Effector memory CD4-positive, alpha-beta T cell (primary cell): ENCODE data around the gene KRT71.

ENCODE experiments used
- DNase-seq, 3 donors: peaks; one replicate each; pipeline ENCODE4 v3.0.0-alpha.2; 2020
- H3K27ac ChIP-seq: 2 replicates; pipeline ENCODE4 v1.7.0; 2013; ENCODE audit warnings: mild to moderate bottlenecking, low read length, moderate library complexity; ENCODE audit not compliant: insufficient read depth, poor library complexity, severe bottlenecking
- H3K27me3 ChIP-seq: replicated peaks from 2 replicates; pipeline ENCODE4 v1.7.0; 2013; ENCODE audit warnings: mild to moderate bottlenecking, low read length; ENCODE audit not compliant: insufficient read depth, control insufficient read depth, poor library complexity, severe bottlenecking
- H3K36me3 ChIP-seq: 2 replicates; pipeline ENCODE4 v1.7.0; 2013; ENCODE audit warnings: mild to moderate bottlenecking, low read length, moderate library complexity; ENCODE audit not compliant: control insufficient read depth, insufficient read depth
- H3K4me1 ChIP-seq: 2 replicates; pipeline ENCODE4 v1.7.0; 2013; ENCODE audit warnings: low read length, mild to moderate bottlenecking; ENCODE audit not compliant: control insufficient read depth, insufficient read depth, poor library complexity, severe bottlenecking
- H3K4me3 ChIP-seq: 2 replicates; pipeline ENCODE4 v1.7.0; 2013; ENCODE audit warnings: low read length, low read depth, mild to moderate bottlenecking; ENCODE audit not compliant: insufficient read depth, poor library complexity, severe bottlenecking
- H3K9me3 ChIP-seq: 2 replicates; pipeline ENCODE4 v1.7.0; 2013; ENCODE audit warnings: mild to moderate bottlenecking, low read length, moderate library complexity; ENCODE audit not compliant: control insufficient read depth

Gene KRT71

DNA sequence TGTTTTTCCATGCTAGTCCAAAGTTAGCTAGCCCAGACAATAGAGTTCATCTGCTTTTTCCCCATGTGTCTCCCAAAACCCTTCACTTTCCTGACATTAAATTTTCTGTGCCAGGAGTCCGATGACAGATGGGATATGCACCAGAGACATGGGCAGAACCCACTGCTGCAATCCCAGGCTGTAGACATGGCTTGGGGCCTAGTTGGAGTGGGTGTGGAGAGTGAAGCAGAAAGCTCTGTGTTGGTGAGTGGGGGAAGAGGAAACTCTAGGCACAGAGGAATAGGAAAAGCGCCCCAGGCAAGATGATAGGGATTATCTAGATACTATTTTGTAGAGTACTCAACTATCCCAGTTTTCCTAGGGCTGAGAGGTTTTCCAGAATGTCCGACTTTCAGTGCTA lies 25.5 kb upstream of the KRT71 start:
- Histone ChIP-seq H3K4me1 (no peaks in the 10 kb centered on the region), H3K9me3 (no peaks in the 10 kb centered on the region), H3K27me3 (no peaks in the 10 kb centered on the region), H3K4me3 (no peak overlapping the region), H3K27ac (no peak overlapping the region), H3K36me3 (no peaks in the 10 kb centered on the region)
- DNase-seq, result no peak

DNA sequence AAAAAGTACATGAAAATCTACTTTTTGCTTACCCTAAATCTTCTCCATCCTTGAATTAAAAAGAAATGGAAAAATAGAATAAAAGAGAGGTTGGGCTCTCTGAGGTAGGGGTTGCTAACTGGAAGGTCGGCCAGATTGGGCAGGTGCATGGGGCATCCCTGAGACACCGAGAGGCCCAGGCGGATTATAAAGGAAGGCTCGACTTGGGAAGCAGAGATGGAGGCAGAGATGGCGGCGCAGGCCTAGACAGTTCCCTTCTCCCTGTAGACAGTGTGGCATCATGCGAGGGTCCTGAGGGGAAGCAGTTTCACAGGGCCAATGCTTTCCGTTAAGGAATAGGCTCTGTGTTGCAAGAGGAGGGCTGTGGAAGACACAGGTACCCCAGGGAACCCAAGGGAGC lies 24.4 kb upstream of the KRT71 start:
- Histone ChIP-seq H3K27me3 (no peaks in the 10 kb centered on the region), H3K4me3 (no peak overlapping the region), H3K36me3 (no peaks in the 10 kb centered on the region), H3K9me3 (no peaks in the 10 kb centered on the region), H3K4me1 (no peaks in the 10 kb centered on the region), H3K27ac (no peak overlapping the region)
- no peak for DNase-seq

DNA sequence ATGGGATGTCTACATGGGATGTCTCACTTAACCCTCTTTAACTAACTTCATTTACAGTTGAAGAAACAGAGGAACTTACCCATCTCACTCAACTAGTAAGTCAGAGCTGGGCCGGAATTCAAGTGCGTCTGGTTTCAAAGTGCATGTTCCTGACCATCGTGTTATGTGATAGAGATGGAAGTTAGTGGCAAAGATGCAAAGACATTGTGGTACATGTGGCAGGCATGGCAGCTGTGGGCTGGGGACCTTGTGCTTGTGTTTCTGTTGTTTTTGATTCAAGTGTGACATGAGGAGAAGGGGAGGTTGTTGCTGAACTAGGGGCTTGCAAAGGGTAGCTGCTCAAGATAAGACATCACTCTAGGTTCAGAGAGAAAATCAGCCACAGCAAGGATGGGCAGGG lies 23.0 kb upstream of the KRT71 start:
- H3K27me3 ChIP-seq, result no peaks in the 10 kb centered on the region
- no peak for DNase-seq

DNA sequence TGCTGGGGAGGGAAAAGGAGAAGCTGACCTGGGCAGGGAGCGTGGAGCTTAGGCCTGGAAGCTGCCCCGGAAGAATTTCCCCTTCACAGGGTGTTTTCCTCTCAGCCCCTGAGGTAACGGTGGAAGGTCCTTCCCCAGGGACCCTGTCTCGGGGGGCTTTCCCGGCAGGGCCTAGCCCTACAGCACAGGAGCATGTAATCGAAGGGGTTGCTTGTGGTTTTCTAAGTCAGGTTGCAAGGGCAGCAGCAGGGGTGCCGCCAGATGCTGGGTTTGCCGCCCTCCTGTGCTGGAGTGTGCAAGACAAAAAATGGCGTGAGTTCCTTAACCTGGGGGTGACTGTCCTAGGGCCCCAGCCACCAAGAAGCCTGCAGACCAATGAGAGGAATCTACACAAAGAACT lies 22.3 kb upstream of the KRT71 start:
- Histone ChIP-seq H3K9me3 (no peaks in the 10 kb centered on the region), H3K27me3 (no peaks in the 10 kb centered on the region), H3K27ac (no peak overlapping the region), H3K4me1 (no peaks in the 10 kb centered on the region), H3K4me3 (no peak overlapping the region), H3K36me3 (no peaks in the 10 kb centered on the region)
- no peak for DNase-seq

More for the DNA sequence above, 23.0 kb upstream of the KRT71 start:
- H3K9me3 ChIP-seq, result no peaks in the 10 kb centered on the region
- no peaks in the 10 kb centered on the region for H3K36me3 ChIP-seq
- H3K27ac ChIP-seq, result no peak overlapping the region
- no peak overlapping the region for H3K4me3 ChIP-seq
- H3K4me1 ChIP-seq, result no peaks in the 10 kb centered on the region

DNA sequence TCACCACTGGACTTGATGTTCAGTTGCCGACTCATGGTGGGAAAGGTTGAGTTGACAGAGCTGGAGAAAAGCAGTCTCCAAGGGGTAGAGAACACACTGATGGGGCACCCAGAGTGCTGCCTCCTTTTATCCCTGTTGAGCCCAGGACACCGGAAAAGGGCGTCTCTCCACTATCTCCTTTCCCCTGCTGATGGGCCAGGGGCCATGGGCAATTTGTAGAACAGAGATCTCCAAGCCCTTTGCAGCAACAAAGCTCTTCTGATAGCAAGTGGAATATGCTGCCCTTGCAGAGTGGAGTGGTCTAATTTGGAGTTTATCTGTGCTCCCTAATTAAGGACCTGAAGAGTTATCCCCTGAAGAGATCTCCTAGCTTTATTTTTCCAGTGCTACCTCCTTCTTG lies 20.8 kb upstream of the KRT71 start, which contains the start of gene KRT74:
TSS of gene KRT74 (minus strand) at position 101 of the 400 bp plus-strand sequence. CDS start at position 35, 66 bp downstream.
- Histone ChIP-seq H3K4me1 (no peaks in the 10 kb centered on the region), H3K4me3 (no peak within 1 kb of the TSS), H3K36me3 (no peaks in the 10 kb centered on the region), H3K9me3 (no peaks in the 10 kb centered on the region), H3K27me3 (no peaks in the 10 kb centered on the region), H3K27ac (no peak within 1 kb of the TSS)
- DNase-seq, result no peak

DNA sequence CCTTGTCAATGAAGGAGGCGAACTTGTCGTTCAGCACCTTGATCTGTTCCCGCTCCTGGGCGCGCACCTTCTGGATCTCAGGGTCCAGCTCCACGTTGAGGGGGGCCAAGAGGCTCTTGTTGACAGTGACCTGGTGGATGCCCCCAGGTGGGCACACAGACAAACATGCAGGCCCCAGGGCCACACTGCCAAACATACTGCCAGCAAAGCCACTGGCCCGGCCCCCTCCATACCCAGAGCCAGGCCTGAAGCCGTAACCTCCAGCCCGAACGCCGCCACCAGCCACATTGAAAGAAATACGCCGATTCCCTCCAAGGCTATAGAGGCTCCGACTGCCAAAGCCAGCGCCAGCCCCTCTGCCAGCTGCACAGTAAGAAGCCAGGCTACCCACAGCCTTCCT lies 20.4 kb upstream of the KRT71 start:
- Histone ChIP-seq H3K4me1 (no peaks in the 10 kb centered on the region), H3K36me3 (no peaks in the 10 kb centered on the region), H3K9me3 (no peaks in the 10 kb centered on the region), H3K27ac (no peak overlapping the region), H3K4me3 (no peak overlapping the region), H3K27me3 (no peaks in the 10 kb centered on the region)
- DNase-seq, result no peak

DNA sequence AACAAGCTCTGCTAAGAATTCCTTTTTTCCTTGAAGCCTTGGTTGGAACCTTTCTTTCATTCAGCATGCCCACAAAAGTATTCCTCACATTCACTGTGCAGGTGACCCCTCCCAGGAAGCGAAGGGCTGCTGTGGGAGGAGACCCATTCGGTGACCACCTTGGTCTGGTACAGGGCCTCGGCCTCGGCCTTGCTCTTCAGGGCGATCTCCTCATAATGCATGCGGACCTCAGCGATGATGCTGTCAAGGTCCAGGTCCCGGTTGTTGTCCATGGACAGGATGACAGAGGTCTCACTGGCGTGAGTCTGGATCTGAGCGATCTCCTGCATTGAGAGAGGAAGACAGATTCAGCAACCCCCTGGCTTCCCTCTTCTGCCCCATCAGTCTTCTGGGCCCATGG lies 17.6 kb upstream of the KRT71 start:
- no peaks in the 10 kb centered on the region for H3K4me1 ChIP-seq
- no peak for DNase-seq
- H3K9me3 ChIP-seq, result no peaks in the 10 kb centered on the region
- H3K27ac ChIP-seq, result no peak overlapping the region
- no peak overlapping the region for H3K4me3 ChIP-seq
- no peaks in the 10 kb centered on the region for H3K36me3 ChIP-seq
- H3K27me3 ChIP-seq, result no peaks in the 10 kb centered on the region

DNA sequence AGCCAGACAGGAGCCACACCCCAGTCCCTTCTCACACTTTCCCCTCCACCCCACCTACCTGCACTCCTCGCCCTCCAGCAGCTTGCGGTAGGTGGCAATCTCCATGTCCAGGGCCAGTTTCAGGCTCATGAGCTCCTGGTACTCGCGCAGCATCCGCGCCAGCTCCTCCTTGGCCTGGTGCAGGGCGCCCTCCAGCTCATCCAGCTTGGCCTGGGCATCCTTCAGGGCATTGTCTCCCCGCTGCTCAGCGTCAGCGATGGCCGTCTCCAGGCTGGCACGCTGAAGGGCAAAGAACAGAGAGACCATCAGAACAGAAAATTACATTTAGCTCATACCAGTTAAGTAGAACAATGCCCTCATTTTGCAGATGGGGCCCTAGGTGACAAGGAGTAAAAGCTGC lies 15.2 kb upstream of the KRT71 start:
- no peak for DNase-seq
- Histone ChIP-seq H3K9me3 (no peaks in the 10 kb centered on the region), H3K4me3 (no peak overlapping the region), H3K36me3 (no peaks in the 10 kb centered on the region), H3K27me3 (no peaks in the 10 kb centered on the region), H3K27ac (no peak overlapping the region), H3K4me1 (no peaks in the 10 kb centered on the region)

DNA sequence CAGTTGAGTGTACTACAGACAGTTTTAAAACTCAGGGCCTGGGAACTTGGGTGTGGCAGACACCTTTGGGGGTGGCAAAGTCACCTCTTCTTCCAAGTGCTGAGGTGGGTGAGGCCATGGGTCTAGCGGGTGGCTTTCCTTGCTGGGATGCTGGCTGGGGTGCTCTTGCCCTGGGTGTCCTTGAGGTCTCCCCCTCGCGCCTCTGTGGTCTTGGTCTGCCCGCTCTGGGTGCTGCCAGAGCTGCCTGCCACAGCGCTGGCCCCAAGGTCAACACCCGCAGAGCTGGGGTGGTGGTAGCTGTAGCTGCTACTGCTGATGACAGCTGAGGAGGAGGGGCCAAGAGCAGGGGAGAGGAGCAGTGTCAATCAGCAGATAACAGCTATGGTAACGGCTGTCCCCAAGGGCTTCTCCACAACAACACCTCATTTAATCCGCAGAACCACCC lies 13.9 kb upstream of the KRT71 start:
- Histone ChIP-seq H3K27me3 (no peaks in the 10 kb centered on the region), H3K36me3 (no peaks in the 10 kb centered on the region), H3K4me3 (no peak overlapping the region), H3K9me3 (no peaks in the 10 kb centered on the region), H3K27ac (no peak overlapping the region), H3K4me1 (no peaks in the 10 kb centered on the region)
- DNase-seq, result no peak

DNA sequence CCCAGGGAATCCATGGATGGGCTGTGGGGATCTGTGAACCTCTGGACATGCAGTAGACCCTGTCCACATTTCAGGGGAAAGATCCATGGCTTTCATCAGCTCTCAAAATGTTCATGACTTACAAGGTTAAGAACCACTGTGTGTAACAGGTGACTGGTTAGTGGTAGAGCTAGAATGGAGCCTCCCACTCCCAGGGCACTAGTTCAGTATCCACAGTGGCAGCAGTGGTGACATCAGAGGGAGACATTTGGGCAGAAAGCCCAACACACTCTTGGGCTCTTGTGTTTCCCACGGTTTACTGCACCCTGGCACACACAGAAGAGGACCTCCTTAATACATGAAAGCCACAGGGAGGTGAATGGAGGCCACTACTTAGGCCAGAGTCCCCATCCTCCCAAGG lies 11.6 kb upstream of the KRT71 start:
- no peaks in the 10 kb centered on the region for H3K9me3 ChIP-seq
- H3K27me3 ChIP-seq, result no peaks in the 10 kb centered on the region
- H3K36me3 ChIP-seq, result no peaks in the 10 kb centered on the region
- H3K4me3 ChIP-seq, result no peak overlapping the region
- H3K4me1 ChIP-seq, result no peaks in the 10 kb centered on the region
- no peak for DNase-seq
- H3K27ac ChIP-seq, result no peak overlapping the region
